Heart right ventricle (tissue), 16 donors: ENCODE results near the gene TPCN1. TPM values are rescaled to one million over a fixed set of nuclear protein-coding genes. Genes with fewer than 3 reads are reported as not detected.
A peak's percentile ranks its signal among the peaks of the same experiment; 100 is the strongest.

Source experiments
- ATAC-seq, 8 donors: fragments of 200-7000 bp; cut with Tn5 transposase; one replicate each; pipeline ENCODE4 v1.9.1; 2020; ENCODE audit warnings: mild to moderate bottlenecking in 8 of 8, moderate library complexity in 8 of 8, moderate number of reproducible peaks in 1 of 8
- DNase-seq, 2 donors: peaks; one replicate each; pipeline ENCODE4 v3.0.0-alpha.2; 2020
- H3K27ac ChIP-seq, 10 donors: fragments of 200-600 bp; sonication (generic) in 2 of 10; one replicate each; pipeline versions ENCODE4 v1.5.0 to v1.8.0; 2020 to 2022; ENCODE audit warnings: mild to moderate bottlenecking in 3 of 10
- H3K27me3 ChIP-seq, 7 donors: fragments of 200-600 bp; one replicate each; pipeline ENCODE4 v1.8.0; 2021 to 2022; ENCODE audit warnings: mild to moderate bottlenecking in 2 of 7
- H3K36me3 ChIP-seq, 9 donors: fragments of 200-600 bp; sonication (generic) in 1 of 9; one replicate each; pipeline versions ENCODE4 v1.5.0 to v1.8.0; 2020 to 2022; ENCODE audit warnings: mild to moderate bottlenecking in 2 of 9
- H3K4me1 ChIP-seq, 9 donors: fragments of 200-600 bp; sonication (generic) in 1 of 9; one replicate each; pipeline versions ENCODE4 v1.5.0 to v1.8.0; 2020 to 2022; ENCODE audit warnings: mild to moderate bottlenecking in 4 of 9
- H3K4me3 ChIP-seq, 10 donors: fragments of 200-600 bp; sonication (generic) in 2 of 10; one replicate each; pipeline versions ENCODE4 v1.5.0 to v1.8.0; 2020 to 2022; ENCODE audit warnings: mild to moderate bottlenecking in 7 of 10, moderate library complexity in 2 of 10
- H3K9me3 ChIP-seq, 11 donors: fragments of 200-600 bp in 10 of 11; sonication (generic) in 2 of 11; one replicate each; pipeline versions ENCODE4 v1.5.0 to v1.8.0; 2013 to 2022; ENCODE audit warnings: mild to moderate bottlenecking in 2 of 11, control low read depth in 1 of 11, moderate library complexity in 1 of 11
- WGBS, 2 donors: extraction: QIAGEN DNeasy Blood & Tissue Kit; methylation state at CpG; one replicate each; pipeline ENCODE4 v1.1.7; 2013; ENCODE audit warnings: inconsistent platforms in 1 of 2; 5-methylcytosine and 5-hydroxymethylcytosine counted together
- intact Hi-C, 10 donors: fragments of 100-400 bp; cut with DNase I; formaldehyde crosslinking; loops; one replicate each; pipeline versions ENCODE4 v1.11.1 to v1.14.2; 2022
- polyA plus RNA-seq, 2 donors: library from polyadenylated mRNA; stranded (reverse); fragments of 200-250 nt; gene quantifications; one replicate each; pipeline ENCODE4 v1.2.3, GENCODE V29; 2013
- total RNA-seq, 10 donors: library from RNA; stranded (reverse); fragmentation: NEBNext Ultra II Directional in 3 of 10; extraction: Animal tissue kit (Norgen Biotek cat#: 25700) in 3 of 10; gene quantifications; one replicate each; pipeline versions ENCODE4 v1.2.1 to v1.2.4, GENCODE V29; 2021 to 2023
- TF ChIP-seq, protein P1 (sequence below), 9 donors: fragments of 200-600 bp; sonication (generic) in 2 of 9; IDR thresholded peaks; one replicate each; pipeline versions ENCODE4 v1.5.0 to v1.8.0; 2021 to 2022; ENCODE audit warnings: antibody characterized with exemption in 9 of 9, mild to moderate bottlenecking in 5 of 9, moderate library complexity in 1 of 9
- donor health status: Arrhythmogenic right ventricular cardiomyopathy.
- donor health status: ischemic (EF 13 %, LVEDD 7.1; RV severe dilation, severe dysfunction).
- donor health status: healthy with polysubstance abuse.
- donor health status: DM: no; HTN: yes; CAD: no.
- donor health status: DM: no; HTN: no; CAD: no.
- donor health status: ischemic (EF 25% LVEDD 6.9; RV normal size, moderate dysfunction).
- donor health status: ischemic (EF 25% LVEDD 5.7; RV mildly dilated, moderate dysfunction).
- donor health status: healthy.
- donor health status: DM: yes; HTN: yes; CAD: no.
- donor health status: Ischemic cardiomyopathy.
- donor health status: ischemic (EF 35%, LVEDD 5.7; RV mildly dilated, moderate dysfunction).
- donor health status: nonischemic (EF 11% LVEDD 7.7; RV severe dilation, severe dysfunction).
- donor health status: DM: yes; HTN: yes; CAD: no.
- donor health status: PGD.
- donor health status: ischemic (EF 29% LVEDD 5.4; RV normal size, mild dysfunction).
- donor health status: nonischemic (EF 23%, LVEDD 6.1; RV moderate dilation, normal function).

The TPCN1 gene
- total and polyA plus RNA-seq, 12 donors, result 16.4 to 163 (median 127) TPM

- intact Hi-C loops, result loop anchor here in 3 of 10 donors (5.0 kb wide), 3 partner anchors 32 to 38 kb away; partner anchors contain the start of genes DDX54 (in 1 of the 3) and RITA1 (in 1 of the 3)
- 95 to 96% methylated on average over 4 of the region's 4 CpGs for WGBS, 2 donors
Measured at GRCh38 chr12:113224955-113225354, 3.7 kb downstream of the TPCN1 start.

GRCh38 chr12:113226696-113227568, 5.7 kb downstream of the TPCN1 start:
- H3K27me3 ChIP-seq, result no peaks in the 10 kb centered on the region
- TF ChIP-seq, protein P1, sequence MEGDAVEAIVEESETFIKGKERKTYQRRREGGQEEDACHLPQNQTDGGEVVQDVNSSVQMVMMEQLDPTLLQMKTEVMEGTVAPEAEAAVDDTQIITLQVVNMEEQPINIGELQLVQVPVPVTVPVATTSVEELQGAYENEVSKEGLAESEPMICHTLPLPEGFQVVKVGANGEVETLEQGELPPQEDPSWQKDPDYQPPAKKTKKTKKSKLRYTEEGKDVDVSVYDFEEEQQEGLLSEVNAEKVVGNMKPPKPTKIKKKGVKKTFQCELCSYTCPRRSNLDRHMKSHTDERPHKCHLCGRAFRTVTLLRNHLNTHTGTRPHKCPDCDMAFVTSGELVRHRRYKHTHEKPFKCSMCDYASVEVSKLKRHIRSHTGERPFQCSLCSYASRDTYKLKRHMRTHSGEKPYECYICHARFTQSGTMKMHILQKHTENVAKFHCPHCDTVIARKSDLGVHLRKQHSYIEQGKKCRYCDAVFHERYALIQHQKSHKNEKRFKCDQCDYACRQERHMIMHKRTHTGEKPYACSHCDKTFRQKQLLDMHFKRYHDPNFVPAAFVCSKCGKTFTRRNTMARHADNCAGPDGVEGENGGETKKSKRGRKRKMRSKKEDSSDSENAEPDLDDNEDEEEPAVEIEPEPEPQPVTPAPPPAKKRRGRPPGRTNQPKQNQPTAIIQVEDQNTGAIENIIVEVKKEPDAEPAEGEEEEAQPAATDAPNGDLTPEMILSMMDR (IDR thresholded peaks at IDR 0.05), result peak in 2 of 9 donors; percentile 27 to 28
- H3K4me3 ChIP-seq, result no peak overlapping the region
- peak; percentile 31 to 65 (median 57) for ATAC-seq
- 48 to 62% methylated on average over 13 of the region's 13 CpGs for WGBS, 2 donors
- peaks cover 0 to 59% (median 19%) of the 10 kb centered on the region in 9 donors for H3K36me3 ChIP-seq
- H3K27ac ChIP-seq, result peak overlapping the region; percentile 45 to 98 (median 87)
- peak; percentile 43 to 67 for DNase-seq
- H3K9me3 ChIP-seq, result no peaks in the 10 kb centered on the region
- intact Hi-C loops, result no loop called here
- peaks cover 40 to 94% (median 90%) of the 10 kb centered on the region in 9 donors for H3K4me1 ChIP-seq

More at GRCh38 chr12:113224955-113225354, 3.7 kb downstream of the TPCN1 start:
- H3K9me3 ChIP-seq, result no peaks in the 10 kb centered on the region
- DNase-seq, result no peak
- peaks cover 26 to 84% (median 77%) of the 10 kb centered on the region in 9 donors for H3K4me1 ChIP-seq
- ATAC-seq, result no peak
- H3K27me3 ChIP-seq, result no peaks in the 10 kb centered on the region
- TF ChIP-seq, protein P1 (IDR thresholded peaks at IDR 0.05), result no peak
- no peak overlapping the region for H3K4me3 ChIP-seq
- H3K27ac ChIP-seq, result peak overlapping the region in 6 of 10 donors; percentile 83 to 99 (median 96)
- peaks cover 0 to 40% (median 7%) of the 10 kb centered on the region in 9 donors for H3K36me3 ChIP-seq

DNA sequence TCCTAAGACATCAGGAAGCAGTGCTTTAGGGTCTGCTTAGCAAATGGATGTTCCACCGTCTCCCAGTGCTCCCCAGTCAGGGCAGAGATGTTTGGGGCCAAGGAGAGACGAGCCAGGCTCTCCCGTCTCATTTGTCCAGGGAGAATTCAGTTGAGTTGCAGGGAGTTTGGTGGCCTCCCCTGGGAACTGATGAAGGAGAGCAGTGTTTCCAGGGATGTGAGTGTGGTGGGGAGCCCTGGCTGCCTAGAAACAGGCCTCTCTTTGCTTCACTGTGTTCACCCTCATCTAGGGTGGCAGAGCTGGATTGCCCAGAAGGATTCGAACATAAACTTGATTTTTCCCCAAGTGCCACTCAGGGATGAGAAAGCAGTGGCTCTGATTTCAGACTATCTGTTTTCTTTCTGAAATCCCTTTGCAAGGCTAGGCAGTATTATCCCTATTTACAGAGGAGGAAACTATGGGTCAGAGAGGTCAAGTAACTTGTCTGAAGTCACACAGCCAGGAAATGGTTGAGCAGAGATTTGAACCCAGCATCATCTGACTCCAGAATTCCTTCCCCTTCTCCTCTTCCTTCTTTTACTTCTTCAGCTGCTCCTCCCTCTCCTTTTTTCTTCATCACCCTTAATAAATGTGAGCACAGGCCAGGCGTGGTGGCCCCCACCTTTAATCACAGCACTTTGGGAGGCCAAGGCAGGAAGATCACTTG, 6.6 kb downstream of the TPCN1 start:
- TF ChIP-seq, protein P1 (IDR thresholded peaks at IDR 0.05), result no peak
- ATAC-seq (no peak), DNase-seq (no peak)
- H3K27me3 ChIP-seq, result no peaks in the 10 kb centered on the region
- peaks cover 0 to 68% (median 28%) of the 10 kb centered on the region in 9 donors for H3K36me3 ChIP-seq
- no peak overlapping the region for H3K4me3 ChIP-seq
- intact Hi-C loops, result no loop called here
- H3K9me3 ChIP-seq, result no peaks in the 10 kb centered on the region
- peaks cover 49 to 94% (median 90%) of the 10 kb centered on the region in 9 donors for H3K4me1 ChIP-seq
- WGBS, 2 donors, result 59 to 73% methylated on average over 5 of the region's 5 CpGs
- peak overlapping the region; percentile 27 to 98 (median 87) for H3K27ac ChIP-seq

GRCh38 chr12:113228394-113229028, 7.2 kb downstream of the TPCN1 start:
- WGBS, 2 donors, result 53 to 62% methylated on average over 5 of the region's 5 CpGs
- H3K4me3 ChIP-seq, result no peak overlapping the region
- H3K27ac ChIP-seq, result peak overlapping the region; percentile 27 to 98 (median 87)
- ATAC-seq (peak in 5 of 8 donors; percentile 7 to 36 (median 18)), DNase-seq (no peak)
- H3K9me3 ChIP-seq, result no peaks in the 10 kb centered on the region
- peaks cover 0 to 75% (median 28%) of the 10 kb centered on the region in 9 donors for H3K36me3 ChIP-seq
- TF ChIP-seq, protein P1 (IDR thresholded peaks at IDR 0.05), result no peak
- no peaks in the 10 kb centered on the region for H3K27me3 ChIP-seq
- H3K4me1 ChIP-seq, result peaks cover 52 to 94% (median 90%) of the 10 kb centered on the region in 9 donors
- intact Hi-C loops, result no loop called here
